A549 (cell line): ENCODE data around the gene TMEM167B. TPM values are rescaled to one million over a fixed set of nuclear protein-coding genes. Genes with fewer than 3 reads are reported as not detected.

ENCODE experiments used
- ATAC-seq, 2 experiments: fragments of 200-7000 bp in 1 of 2; fragments of >200 bp in 1 of 2; cut with Nextera tagmentation in 1 of 2; cut with Tn5 transposase in 1 of 2; 3 replicates each; pipeline versions ENCODE4 v1.8.0 to v1.9.1; 2018 to 2020; ENCODE audit warnings: mild to moderate bottlenecking in 1 of 2, moderate library complexity in 1 of 2
- CTCF ChIA-PET: fragments of 300-600 bp; sonication (Branson Sonifier 250); formaldehyde crosslinking; extraction: SDS; loops from one replicate; lab custom pipeline; 2021; ENCODE audit warnings: antibody characterized with exemption, inconsistent platforms; lab: Yijun Ruan, JAX
- POLR2A ChIA-PET: fragments of 350-600 bp; formaldehyde crosslinking; extraction: SDS; loops from one replicate; lab custom pipeline; 2021; ENCODE audit warnings: antibody characterized with exemption, inconsistent platforms; lab: Yijun Ruan, JAX
- DNase-seq, 2 experiments: peaks; one replicate each; pipeline versions ENCODE4 v3.0.0 to v3.0.0-alpha.2; 2011 to 2016; ENCODE audit warnings: low read depth in 1 of 2, low spot score in 1 of 2
- FAIRE-seq: peaks from 2 replicates; lab custom pipeline; 2011; peaks lifted over from hg19 to GRCh38; lab: Jason Lieb, UNC
- H3K27ac ChIP-seq, 2 experiments: fragments of >200 bp; sonication (Bioruptor Twin); formaldehyde crosslinking; 3 replicates each; pipeline ENCODE4 v1.5.1; 2016 to 2017
- H3K4me1 ChIP-seq: fragments of >200 bp; sonication (Bioruptor Twin); formaldehyde crosslinking; 3 replicates; pipeline ENCODE4 v1.6.1; 2016
- H3K4me2 ChIP-seq: fragments of >200 bp; sonication (Bioruptor Twin); formaldehyde crosslinking; 3 replicates; pipeline ENCODE4 v1.6.1; 2016
- H3K4me3 ChIP-seq: fragments of >200 bp; sonication (Bioruptor Twin); formaldehyde crosslinking; 3 replicates; pipeline ENCODE4 v1.5.1; 2016
- H3K9me3 ChIP-seq: fragments of >200 bp; sonication (Bioruptor Twin); formaldehyde crosslinking; 3 replicates; pipeline ENCODE4 v1.6.1; 2016
- BCL3 ChIP-seq: fragments of >200 bp; sonication (Bioruptor Twin); formaldehyde crosslinking; IDR thresholded peaks from 3 replicates; pipeline ENCODE4 v1.6.1; 2016
- BHLHE40 ChIP-seq: IDR thresholded peaks from 2 replicates; pipeline ENCODE4 v1.6.1; 2012; ENCODE audit warnings: low read depth, low read length, inconsistent platforms
- CHD2 ChIP-seq: fragments of 150-350 bp; IDR thresholded peaks from 2 replicates; pipeline ENCODE4 v1.6.1; 2014; ENCODE audit warnings: low read length; ENCODE audit not compliant: partially characterized antibody
- EHF ChIP-seq: fragments of 250-450 bp; sonication (Bioruptor Pico); IDR thresholded peaks from 2 replicates; pipeline ENCODE4 v1.5.0; 2020; ENCODE audit warnings: mild to moderate bottlenecking
- ELK1 ChIP-seq: fragments of 150-350 bp; IDR thresholded peaks from 2 replicates; pipeline ENCODE4 v1.6.1; 2014; ENCODE audit warnings: low read depth, mild to moderate bottlenecking, low read length
- FOSB ChIP-seq: fragments of 250-450 bp; sonication (Bioruptor Pico); IDR thresholded peaks from 2 replicates; pipeline ENCODE4 v1.5.0; 2020; ENCODE audit warnings: mild to moderate bottlenecking, moderate library complexity
- FOSL2 ChIP-seq, 2 experiments: fragments of 450-650 bp in 1 of 2; fragments of >200 bp in 1 of 2; sonication (Bioruptor Twin) in 1 of 2; formaldehyde crosslinking; IDR thresholded peaks; 2 replicates each; pipeline versions ENCODE4 v1.5.0 to v1.6.1; 2016 to 2020; ENCODE audit warnings: mild to moderate bottlenecking in 1 of 2, moderate library complexity in 1 of 2
- HES2 ChIP-seq: fragments of >200 bp; sonication (Bioruptor Twin); formaldehyde crosslinking; IDR thresholded peaks from 2 replicates; pipeline ENCODE4 v1.6.1; 2016
- JUN ChIP-seq, 2 experiments: fragments of >200 bp; sonication (Bioruptor Twin); formaldehyde crosslinking; IDR thresholded peaks; 2 replicates in 1 of 2; 3 replicates in 1 of 2; pipeline ENCODE4 v1.6.1; 2016 to 2017
- JUNB ChIP-seq: fragments of >200 bp; sonication (Bioruptor Twin); formaldehyde crosslinking; IDR thresholded peaks from 2 replicates; pipeline ENCODE4 v1.6.1; 2016
- KDM1A ChIP-seq: fragments of 200-600 bp; sonication (generic); IDR thresholded peaks from 2 replicates; pipeline ENCODE4 v1.6.1; 2016; ENCODE audit warnings: low read depth, mild to moderate bottlenecking
- KDM5A ChIP-seq: fragments of 200-600 bp; sonication (generic); IDR thresholded peaks from 2 replicates; pipeline ENCODE4 v1.6.1; 2016; ENCODE audit warnings: antibody characterized with exemption, mild to moderate bottlenecking
- MYC ChIP-seq: IDR thresholded peaks from 2 replicates; pipeline ENCODE4 v1.6.1; 2012; ENCODE audit warnings: mild to moderate bottlenecking, inconsistent platforms, low read length, improper control_type of control experiment, borderline replicate concordance
- NFE2L2 ChIP-seq: fragments of 150-350 bp; conservative IDR thresholded peaks from 2 replicates; pipeline ENCODE4 v1.6.1; 2014; ENCODE audit warnings: low read length
- NR3C1 ChIP-seq: fragments of >200 bp; sonication (Bioruptor Twin); formaldehyde crosslinking; IDR thresholded peaks from 3 replicates; pipeline ENCODE4 v1.6.1; 2017
- POLR2A ChIP-seq: IDR thresholded peaks from 2 replicates; pipeline ENCODE4 v1.6.1; 2012; ENCODE audit warnings: mild to moderate bottlenecking, low read length
- RAD21 ChIP-seq, 2 experiments: fragments of >200 bp in 1 of 2; sonication (Bioruptor Twin) in 1 of 2; formaldehyde crosslinking in 1 of 2; IDR thresholded peaks in 1 of 2; conservative IDR thresholded peaks in 1 of 2; 2 replicates in 1 of 2; 3 replicates in 1 of 2; pipeline ENCODE4 v1.6.1; 2012 to 2018; ENCODE audit warnings: inconsistent platforms in 1 of 2
- RARB ChIP-seq: fragments of 250-450 bp; sonication (Bioruptor Pico); IDR thresholded peaks from 2 replicates; pipeline ENCODE4 v1.8.0; 2021; ENCODE audit warnings: mild to moderate bottlenecking, moderate library complexity
- RFX5 ChIP-seq: fragments of 450-650 bp; IDR thresholded peaks from 2 replicates; pipeline ENCODE4 v1.7.1; 2014; ENCODE audit warnings: antibody characterized with exemption, mild to moderate bottlenecking, moderate library complexity
- SMC3 ChIP-seq: fragments of >200 bp; sonication (Bioruptor Twin); formaldehyde crosslinking; IDR thresholded peaks from 3 replicates; pipeline ENCODE4 v1.6.1; 2018; ENCODE audit warnings: inconsistent platforms
- TFCP2L1 ChIP-seq: fragments of 250-450 bp; sonication (Bioruptor Pico); IDR thresholded peaks from 2 replicates; pipeline ENCODE4 v1.5.0; 2021; ENCODE audit warnings: mild to moderate bottlenecking
- TP53 ChIP-seq: fragments of 250-450 bp; sonication (Bioruptor Pico); IDR thresholded peaks from 2 replicates; pipeline ENCODE4 v1.5.0; 2021; ENCODE audit warnings: mild to moderate bottlenecking, moderate library complexity
- ZC3H11A ChIP-seq: fragments of 450-650 bp; IDR thresholded peaks from 2 replicates; pipeline ENCODE4 v1.6.1; 2014; ENCODE audit warnings: antibody characterized with exemption, mild to moderate bottlenecking
- ZFP36 ChIP-seq: fragments of 450-650 bp; IDR thresholded peaks from 2 replicates; pipeline ENCODE4 v1.6.1; 2014; ENCODE audit warnings: borderline replicate concordance; ENCODE audit not compliant: partially characterized antibody
- ZSCAN20 ChIP-seq: fragments of 250-450 bp; sonication (Bioruptor Pico); IDR thresholded peaks from 2 replicates; pipeline ENCODE4 v1.8.0; 2022; ENCODE audit warnings: mild to moderate bottlenecking, moderate library complexity
- WGBS: methylation state at CpG from one replicate; pipeline ENCODE4 v1.1.6; 2017; ENCODE audit errors: missing lambda C conversion rate; 5-methylcytosine and 5-hydroxymethylcytosine counted together
- polyA plus RNA-seq, 4 experiments: library from polyadenylated mRNA; depleted of rRNA in 3 of 4; stranded (reverse); fragments of >200 nt; fragmentation: RNase III in 1 of 4; extraction: RNeasy Plus Mini Kit Qiagen cat#74134 plus additional on column Dnase treatment in 1 of 4; gene quantifications; 2 replicates in 3 of 4; 3 replicates in 1 of 4; pipeline ENCODE4 v1.2.3, GENCODE V29; 2011 to 2017

TMEM167B gene
- polyA plus RNA-seq, 2 of the 4 experiments (the other 2 are of a cell fraction): 9.7 to 10.9 TPM

- H3K4me3 ChIP-seq: no peak overlapping the region
- CTCF ChIA-PET: interaction anchor here (0.9 to 1.6 kb wide), 5 partner anchors 12 to 52 kb away, joined by 3 to 7 read pairs (median 4); a partner anchor contains a TSS
- H3K4me1 ChIP-seq: no peaks in the 10 kb centered on the region
- DNase-seq (no peak), ATAC-seq (no peak), FAIRE-seq (no peak)
- TF ChIP-seq ELK1 (no peak), EHF (CRISPR knock-in tag) (no peak), NFE2L2 (no peak), BCL3 (no peak), JUN (IDR thresholded peaks at IDR 0.05) (no peak), FOSB (CRISPR knock-in tag) (no peak), NR3C1 (no peak), TP53 (CRISPR knock-in tag) (no peak), FOSL2 (IDR thresholded peaks at IDR 0.05) (no peak), FOSL2 (CRISPR knock-in tag; IDR thresholded peaks at IDR 0.05) (no peak), TFCP2L1 (CRISPR knock-in tag) (no peak), KDM5A (no peak), RFX5 (no peak), BHLHE40 (no peak), RARB (CRISPR knock-in tag) (no peak), ZSCAN20 (CRISPR knock-in tag) (no peak)
- H3K9me3 ChIP-seq: no peaks in the 10 kb centered on the region
- H3K4me2 ChIP-seq: no peak overlapping the region
- no peak overlapping the region for H3K27ac ChIP-seq
- POLR2A ChIA-PET: interaction anchor here (1.1 kb wide), 1 partner anchor 19 kb away, joined by 4 read pairs; the partner anchor contains the start of gene WDR47
- 64% methylated on average over 7 of the region's 7 CpGs for WGBS
Measured at GRCh38 chr1:109060707-109061106, 29.9 kb upstream of the TMEM167B start.

DNA sequence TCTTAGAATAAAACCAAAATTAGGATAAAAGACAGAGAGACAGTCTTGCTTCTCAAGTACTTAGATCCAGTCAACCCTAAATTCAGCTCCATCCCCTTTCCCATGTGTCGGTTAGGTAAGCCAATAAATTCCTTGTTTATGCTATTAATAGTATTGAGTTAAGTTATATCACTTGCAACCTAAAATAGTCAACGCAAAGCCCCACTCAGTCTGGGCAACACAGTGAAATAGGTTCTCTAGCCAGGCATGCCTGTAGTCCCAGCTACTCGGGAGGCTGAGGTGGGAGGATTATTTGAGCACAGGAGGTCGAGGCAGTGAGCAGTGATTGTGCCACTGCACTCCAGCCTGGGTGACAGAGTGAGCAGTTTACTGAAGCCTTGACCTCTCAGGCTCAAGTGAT lies 29.4 kb upstream of the TMEM167B start:
- H3K4me3 ChIP-seq: no peak overlapping the region
- TF ChIP-seq BHLHE40 (no peak), SMC3 (no peak), RFX5 (no peak), POLR2A (no peak), MYC (no peak), KDM1A (no peak), NR3C1 (no peak), RAD21 (conservative IDR thresholded peaks at IDR 0.05 in 1 of 2, IDR thresholded peaks at IDR 0.05 in 1 of 2) (no peak), FOSL2 (IDR thresholded peaks at IDR 0.05) (no peak), FOSL2 (CRISPR knock-in tag; IDR thresholded peaks at IDR 0.05) (no peak), RARB (CRISPR knock-in tag) (no peak), KDM5A (no peak), CHD2 (no peak), JUNB (no peak), ZFP36 (no peak), ZC3H11A (no peak), HES2 (no peak)
- ChIA-PET CTCF (interaction anchor here (1.0 to 1.6 kb wide), 4 partner anchors 15 to 51 kb away, joined by 3 to 7 read pairs (median 5); a partner anchor contains a TSS), POLR2A (interaction anchor here (1.1 kb wide), 1 partner anchor 19 kb away, joined by 4 read pairs; the partner anchor contains the start of gene WDR47)
- no peak overlapping the region for H3K4me2 ChIP-seq
- FAIRE-seq (no peak), ATAC-seq (no peak; a peak in 1 of 6 replicates), DNase-seq (no peak)
- WGBS: 92% methylated on average over 4 of the region's 4 CpGs
- H3K4me1 ChIP-seq: no peaks in the 10 kb centered on the region
- no peaks in the 10 kb centered on the region for H3K9me3 ChIP-seq
- no peak overlapping the region for H3K27ac ChIP-seq
